ENCODE measurements around the gene TMPRSS7. TPM values are rescaled to one million over a fixed set of nuclear protein-coding genes. Genes with fewer than 3 reads are reported as not detected.

Gene TMPRSS7
- total RNA-seq, 4 donors from 2014 or later, result not detected

DNA sequence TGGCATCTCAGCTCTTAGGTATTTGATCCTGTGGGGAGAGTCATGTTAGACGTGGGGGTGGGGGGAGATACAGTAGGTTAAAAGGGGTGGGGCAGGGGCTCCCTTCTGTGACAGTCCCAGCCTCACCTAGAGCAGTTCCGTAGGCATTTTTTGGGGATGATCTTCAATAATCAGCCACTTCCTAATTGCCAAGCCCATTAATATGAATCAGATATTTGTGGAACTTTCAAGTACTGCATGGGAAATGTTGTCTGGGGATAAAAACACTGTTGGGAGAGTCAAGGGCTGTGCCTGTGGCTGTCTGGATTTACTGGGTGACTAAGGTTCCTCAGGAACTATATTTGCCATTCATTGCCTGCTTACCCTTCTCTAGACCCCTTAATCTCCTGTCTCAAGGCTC, 61.2 kb downstream of the TMPRSS7 start:
- Histone ChIP-seq H3K36me3 (no peaks in the 10 kb centered on the region), H3K4me3 (no peak overlapping the region), H3K27ac (no peak overlapping the region), H3K4me1 (no peaks in the 10 kb centered on the region), H3K9me3 (no peaks in the 10 kb centered on the region), H3K27me3 (no peaks in the 10 kb centered on the region)
- DNase-seq, result no peak
- intact Hi-C loops (cut with DNase I; ENCODE audit: low total_unique reads), result no loop called here
- TF ChIP-seq, protein P1, sequence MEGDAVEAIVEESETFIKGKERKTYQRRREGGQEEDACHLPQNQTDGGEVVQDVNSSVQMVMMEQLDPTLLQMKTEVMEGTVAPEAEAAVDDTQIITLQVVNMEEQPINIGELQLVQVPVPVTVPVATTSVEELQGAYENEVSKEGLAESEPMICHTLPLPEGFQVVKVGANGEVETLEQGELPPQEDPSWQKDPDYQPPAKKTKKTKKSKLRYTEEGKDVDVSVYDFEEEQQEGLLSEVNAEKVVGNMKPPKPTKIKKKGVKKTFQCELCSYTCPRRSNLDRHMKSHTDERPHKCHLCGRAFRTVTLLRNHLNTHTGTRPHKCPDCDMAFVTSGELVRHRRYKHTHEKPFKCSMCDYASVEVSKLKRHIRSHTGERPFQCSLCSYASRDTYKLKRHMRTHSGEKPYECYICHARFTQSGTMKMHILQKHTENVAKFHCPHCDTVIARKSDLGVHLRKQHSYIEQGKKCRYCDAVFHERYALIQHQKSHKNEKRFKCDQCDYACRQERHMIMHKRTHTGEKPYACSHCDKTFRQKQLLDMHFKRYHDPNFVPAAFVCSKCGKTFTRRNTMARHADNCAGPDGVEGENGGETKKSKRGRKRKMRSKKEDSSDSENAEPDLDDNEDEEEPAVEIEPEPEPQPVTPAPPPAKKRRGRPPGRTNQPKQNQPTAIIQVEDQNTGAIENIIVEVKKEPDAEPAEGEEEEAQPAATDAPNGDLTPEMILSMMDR (IDR thresholded peaks at IDR 0.05), result no peak
- TF ChIP-seq POLR2A (IDR thresholded peaks at IDR 0.05), result no peak

GRCh38 chr3:112096176-112096575, 61.6 kb downstream of the TMPRSS7 start:
- no peaks in the 10 kb centered on the region for H3K36me3 ChIP-seq
- no peaks in the 10 kb centered on the region for H3K27me3 ChIP-seq
- intact Hi-C loops (cut with DNase I; ENCODE audit: low total_unique reads), result no loop called here
- TF ChIP-seq, protein P1 (IDR thresholded peaks at IDR 0.05), result no peak
- TF ChIP-seq POLR2A (IDR thresholded peaks at IDR 0.05), result no peak
- H3K4me1 ChIP-seq, result no peaks in the 10 kb centered on the region
- no peak overlapping the region for H3K27ac ChIP-seq
- no peaks in the 10 kb centered on the region for H3K9me3 ChIP-seq
- no peak overlapping the region for H3K4me3 ChIP-seq
- DNase-seq, result no peak

DNA sequence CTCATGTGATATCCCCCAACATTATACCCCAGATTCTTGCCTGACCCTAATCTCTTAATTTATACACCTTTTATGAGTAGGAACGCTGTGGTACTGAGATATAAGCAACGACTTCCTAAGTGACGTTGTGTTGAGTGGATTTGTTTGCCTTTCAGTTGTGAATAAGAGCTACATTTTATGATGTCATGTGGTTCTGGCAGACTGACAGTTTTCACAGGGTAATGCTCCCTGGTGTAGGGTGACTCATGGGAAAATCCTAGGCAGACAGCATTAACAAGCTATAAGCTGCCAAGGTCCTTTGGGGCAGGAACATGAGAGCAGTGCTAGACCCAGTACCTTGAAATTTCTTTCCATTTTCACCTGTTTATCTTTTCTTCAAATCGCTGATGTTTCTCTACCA, 62.8 kb downstream of the TMPRSS7 start:
- H3K27ac ChIP-seq, result no peak overlapping the region

GRCh38 chr3:112101916-112102315, 67.4 kb downstream of the TMPRSS7 start:
- no peaks in the 10 kb centered on the region for H3K9me3 ChIP-seq
- DNase-seq, result no peak
- TF ChIP-seq, protein P1 (IDR thresholded peaks at IDR 0.05), result no peak
- TF ChIP-seq POLR2A (IDR thresholded peaks at IDR 0.05), result no peak
- no peaks in the 10 kb centered on the region for H3K36me3 ChIP-seq
- no peak overlapping the region for H3K27ac ChIP-seq
- intact Hi-C loops (cut with DNase I; ENCODE audit: low total_unique reads), result no loop called here
- no peaks in the 10 kb centered on the region for H3K4me1 ChIP-seq
- no peaks in the 10 kb centered on the region for H3K27me3 ChIP-seq
- H3K4me3 ChIP-seq, result no peak overlapping the region

More for the DNA sequence above, 62.8 kb downstream of the TMPRSS7 start:
- no peaks in the 10 kb centered on the region for H3K4me1 ChIP-seq
- no peaks in the 10 kb centered on the region for H3K9me3 ChIP-seq
- no peaks in the 10 kb centered on the region for H3K27me3 ChIP-seq
- TF ChIP-seq POLR2A (IDR thresholded peaks at IDR 0.05), result no peak
- intact Hi-C loops (cut with DNase I; ENCODE audit: low total_unique reads), result no loop called here
- no peak overlapping the region for H3K4me3 ChIP-seq
- H3K36me3 ChIP-seq, result no peaks in the 10 kb centered on the region
- no peak for DNase-seq

DNA sequence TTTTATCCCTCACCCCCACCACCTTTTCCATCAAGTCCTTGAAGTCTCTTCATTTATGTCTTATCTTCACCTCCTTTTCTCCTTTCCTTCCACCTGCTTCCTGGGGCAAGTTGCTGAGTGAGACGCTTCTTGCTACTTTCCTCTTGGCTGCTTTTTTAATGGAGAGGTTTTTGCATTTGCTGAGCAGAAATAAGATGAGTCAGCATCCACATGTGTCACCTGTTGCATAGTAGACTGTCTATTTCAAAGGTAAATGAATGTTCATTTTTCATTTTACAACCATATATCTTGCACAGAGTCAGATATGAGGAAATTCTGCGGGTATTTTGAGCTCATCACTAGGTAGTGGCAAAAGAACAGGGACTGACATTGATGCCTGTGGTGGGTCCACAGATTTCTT, 70.2 kb downstream of the TMPRSS7 start:
- intact Hi-C loops (cut with DNase I; ENCODE audit: low total_unique reads), result no loop called here

More for the DNA sequence above, 70.2 kb downstream of the TMPRSS7 start:
- TF ChIP-seq, protein P1 (IDR thresholded peaks at IDR 0.05), result no peak
- no peak for TF ChIP-seq POLR2A (IDR thresholded peaks at IDR 0.05)
- Histone ChIP-seq H3K4me3 (no peak overlapping the region), H3K27ac (no peak overlapping the region), H3K27me3 (no peaks in the 10 kb centered on the region), H3K4me1 (no peaks in the 10 kb centered on the region), H3K9me3 (no peaks in the 10 kb centered on the region), H3K36me3 (no peaks in the 10 kb centered on the region)
- DNase-seq, result no peak

Data from uterus (tissue), 4 donors.